ENCODE data around the gene B3GAT1.

DNA sequence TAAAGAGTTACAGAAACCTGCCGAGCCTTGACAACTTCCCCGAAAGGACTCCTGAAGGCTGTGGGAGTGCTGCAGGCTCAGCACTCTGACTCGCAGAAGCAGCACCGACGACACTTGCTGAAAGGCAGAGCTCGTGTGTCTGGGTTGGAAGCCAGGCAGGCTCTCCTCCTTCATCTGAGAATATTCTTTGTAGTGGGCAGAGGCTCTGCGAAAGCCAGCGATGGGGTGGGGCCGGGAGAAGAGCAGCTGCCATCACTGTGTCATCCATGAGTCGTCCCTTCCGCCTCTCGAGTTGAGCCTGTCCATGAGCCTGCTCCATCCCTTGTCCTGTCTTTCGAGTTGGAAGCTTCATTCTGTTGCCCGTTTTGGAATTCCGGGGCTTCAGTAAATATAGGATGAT is 68.4 kb downstream of the B3GAT1 start:
- TF ChIP-seq, protein P1, sequence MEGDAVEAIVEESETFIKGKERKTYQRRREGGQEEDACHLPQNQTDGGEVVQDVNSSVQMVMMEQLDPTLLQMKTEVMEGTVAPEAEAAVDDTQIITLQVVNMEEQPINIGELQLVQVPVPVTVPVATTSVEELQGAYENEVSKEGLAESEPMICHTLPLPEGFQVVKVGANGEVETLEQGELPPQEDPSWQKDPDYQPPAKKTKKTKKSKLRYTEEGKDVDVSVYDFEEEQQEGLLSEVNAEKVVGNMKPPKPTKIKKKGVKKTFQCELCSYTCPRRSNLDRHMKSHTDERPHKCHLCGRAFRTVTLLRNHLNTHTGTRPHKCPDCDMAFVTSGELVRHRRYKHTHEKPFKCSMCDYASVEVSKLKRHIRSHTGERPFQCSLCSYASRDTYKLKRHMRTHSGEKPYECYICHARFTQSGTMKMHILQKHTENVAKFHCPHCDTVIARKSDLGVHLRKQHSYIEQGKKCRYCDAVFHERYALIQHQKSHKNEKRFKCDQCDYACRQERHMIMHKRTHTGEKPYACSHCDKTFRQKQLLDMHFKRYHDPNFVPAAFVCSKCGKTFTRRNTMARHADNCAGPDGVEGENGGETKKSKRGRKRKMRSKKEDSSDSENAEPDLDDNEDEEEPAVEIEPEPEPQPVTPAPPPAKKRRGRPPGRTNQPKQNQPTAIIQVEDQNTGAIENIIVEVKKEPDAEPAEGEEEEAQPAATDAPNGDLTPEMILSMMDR (IDR thresholded peaks at IDR 0.05; ENCODE audit: low read depth, low read length), result no peak
- TF ChIP-seq EZH2phosphoT487 (IDR thresholded peaks at IDR 0.05; ENCODE audit: low read depth), result no peak

All from OCI-LY3 (cell line).